Smooth muscle cell of the brain vasculature (primary cell): ENCODE data around the gene CDK6.
A peak's percentile ranks its signal among the peaks of the same experiment; 100 is the strongest.

ENCODE experiments used
- DNase-seq: peaks from one replicate; pipeline ENCODE4 v3.0.0-alpha.2; 2012; ENCODE audit warnings: low read depth, low spot score

The CDK6 gene

GRCh38 chr7:92793656-92794205, 42.6 kb downstream of the CDK6 start:
- DNase-seq, result no peak

- no peak for DNase-seq
These were observed 45.4 kb downstream of the CDK6 start for GRCh38 chr7:92790992-92791391.

- DNase-seq, result no peak
These were observed 47.7 kb downstream of the CDK6 start for GRCh38 chr7:92788559-92789183.

- DNase-seq, result no peak
These were observed 50.5 kb downstream of the CDK6 start for GRCh38 chr7:92785923-92786322.

GRCh38 chr7:92784935-92785334, 51.4 kb downstream of the CDK6 start:
- DNase-seq, result no peak

GRCh38 chr7:92783260-92784201, 52.8 kb downstream of the CDK6 start:
- DNase-seq, result no peak

- no peak for DNase-seq
These were observed 53.5 kb downstream of the CDK6 start for GRCh38 chr7:92782855-92783254.

- DNase-seq, result no peak
These were observed 54.1 kb downstream of the CDK6 start for GRCh38 chr7:92782236-92782635.

- no peak for DNase-seq
These were observed 55.2 kb downstream of the CDK6 start for GRCh38 chr7:92781117-92781720.

GRCh38 chr7:92778972-92779371, 57.4 kb downstream of the CDK6 start:
- DNase-seq, result peak; percentile 76

- no peak for DNase-seq
These were observed 58.4 kb downstream of the CDK6 start for GRCh38 chr7:92777993-92778392.

GRCh38 chr7:92773808-92774207, 62.6 kb downstream of the CDK6 start:
- DNase-seq, result no peak

- no peak for DNase-seq
These were observed 66.5 kb downstream of the CDK6 start for GRCh38 chr7:92769844-92770243.

- DNase-seq, result no peak
These were observed 67.0 kb downstream of the CDK6 start for GRCh38 chr7:92769394-92769699.

- no peak for DNase-seq
These were observed 67.6 kb downstream of the CDK6 start for GRCh38 chr7:92768501-92769393.

- no peak for DNase-seq
These were observed 68.9 kb downstream of the CDK6 start for GRCh38 chr7:92767437-92767836.

- DNase-seq, result no peak
These were observed 69.8 kb downstream of the CDK6 start for GRCh38 chr7:92766461-92767003.

GRCh38 chr7:92765725-92766124, 70.6 kb downstream of the CDK6 start:
- no peak for DNase-seq

- DNase-seq, result no peak
These were observed 72.5 kb downstream of the CDK6 start for GRCh38 chr7:92763636-92764423.

GRCh38 chr7:92762851-92763250, 73.5 kb downstream of the CDK6 start:
- no peak for DNase-seq
